AG20443 (cell line): ENCODE data around the gene TADA3.

Experiments used
- DNase-seq: peaks from one replicate; pipeline ENCODE4 v3.0.0; 2012; ENCODE audit warnings: low spot score, mixed read lengths

The TADA3 gene

DNA sequence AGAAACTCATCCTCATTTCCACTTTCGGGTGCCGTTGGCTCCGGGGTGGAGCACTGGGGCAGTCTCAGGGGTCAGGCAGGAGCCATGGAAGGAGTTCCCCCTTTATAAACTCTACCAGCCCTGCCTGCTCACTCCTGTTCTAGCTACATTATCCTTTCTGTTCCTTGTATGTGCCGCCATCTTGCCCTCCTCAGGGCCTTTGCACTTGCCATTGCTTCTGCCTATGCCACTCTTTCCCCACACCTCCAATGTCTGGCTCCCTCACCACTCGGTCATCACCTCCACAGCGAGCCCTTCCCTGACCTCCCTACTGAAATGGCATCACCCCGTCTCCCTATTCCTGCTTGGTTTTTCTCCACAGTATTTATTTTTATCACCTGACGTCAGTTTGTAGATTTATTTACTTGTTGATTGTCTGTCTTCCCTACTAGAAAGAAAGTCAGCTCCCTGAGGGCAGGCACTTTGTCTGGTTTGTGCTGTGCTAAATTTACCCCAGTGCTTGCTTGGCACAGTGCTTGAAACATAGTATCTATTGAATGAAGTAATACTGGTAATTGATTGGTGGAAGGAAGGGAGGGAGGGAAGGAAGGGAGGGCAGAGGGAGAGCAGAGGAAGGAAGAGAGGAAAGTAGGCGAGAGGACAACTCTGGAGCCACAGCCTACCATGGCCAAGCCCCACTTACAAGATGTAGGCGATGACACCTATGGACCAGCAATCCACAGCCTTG lies 31.3 kb downstream of the TADA3 start:
- DNase-seq, result no peak

DNA sequence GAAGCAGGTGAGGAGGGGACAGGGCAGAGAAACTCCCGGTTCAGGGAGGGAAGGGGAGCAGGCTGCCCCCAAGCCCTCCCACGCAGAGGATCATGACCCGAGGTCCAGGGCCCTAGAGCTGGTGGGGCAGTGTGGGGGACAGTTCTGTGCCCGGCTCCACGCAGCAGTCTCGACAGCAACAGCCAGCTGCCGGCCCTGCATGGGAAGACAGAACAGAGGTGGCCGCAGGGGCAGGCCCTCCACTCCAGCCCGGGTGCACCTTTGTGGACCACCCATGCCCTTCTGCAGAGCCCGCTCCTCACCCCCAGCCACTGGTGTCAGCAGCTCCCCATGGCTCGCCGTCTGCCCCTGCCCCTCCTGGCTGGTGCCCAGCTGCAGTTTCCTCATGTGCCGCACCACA lies 34.8 kb downstream of the TADA3 start:
- no peak for DNase-seq

- DNase-seq, result no peak
Observed at GRCh38 chr3:9754678-9755077, 37.6 kb downstream of the TADA3 start.

GRCh38 chr3:9750556-9751411 lies 41.5 kb downstream of the TADA3 start:
- peak; percentile 40 for DNase-seq

- peak; percentile 97 for DNase-seq
Observed at GRCh38 chr3:9749645-9750555, 42.4 kb downstream of the TADA3 start, which contains the start of gene OGG1. OGG1 (plus strand) TSS chr3:9749952; CDS start chr3:9750287, 335 bp downstream.

DNA sequence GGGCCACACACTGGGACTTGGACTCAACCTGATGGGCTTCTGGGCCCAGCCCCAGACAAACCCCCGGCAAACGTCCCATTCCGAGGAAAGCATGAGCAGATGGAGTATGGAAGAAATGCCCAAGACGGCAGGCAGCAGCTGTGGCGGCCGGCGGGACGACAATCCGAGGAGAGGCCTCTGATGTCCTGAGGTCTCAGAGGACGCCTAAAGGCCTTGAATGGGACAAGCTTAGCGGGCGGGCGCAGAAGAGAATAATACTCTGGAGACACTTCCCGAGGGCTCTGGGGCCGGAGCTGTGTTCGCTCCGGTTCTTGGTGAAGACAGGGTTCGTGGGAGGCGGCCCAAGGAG lies 43.0 kb downstream of the TADA3 start:
- no peak for DNase-seq

DNA sequence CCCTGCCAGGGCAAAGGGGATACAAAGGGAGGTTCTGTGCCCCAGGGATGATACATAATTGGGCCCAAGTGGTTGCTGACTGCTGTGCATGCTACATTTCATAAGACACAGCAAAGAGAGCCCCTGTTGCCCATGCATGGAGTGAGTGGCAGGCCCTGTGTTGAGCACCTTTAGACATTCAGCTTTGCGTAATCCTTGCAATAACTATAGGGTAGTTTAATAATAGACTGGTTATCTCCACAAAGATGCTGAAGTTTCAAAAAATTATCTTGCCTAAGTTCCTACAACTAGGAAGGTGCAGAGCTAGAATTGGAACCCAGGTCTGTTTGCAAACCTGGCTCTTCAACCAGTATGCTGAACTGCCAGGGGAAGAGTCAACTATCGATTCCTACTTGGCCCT lies 44.2 kb downstream of the TADA3 start:
- DNase-seq, result no peak

DNA sequence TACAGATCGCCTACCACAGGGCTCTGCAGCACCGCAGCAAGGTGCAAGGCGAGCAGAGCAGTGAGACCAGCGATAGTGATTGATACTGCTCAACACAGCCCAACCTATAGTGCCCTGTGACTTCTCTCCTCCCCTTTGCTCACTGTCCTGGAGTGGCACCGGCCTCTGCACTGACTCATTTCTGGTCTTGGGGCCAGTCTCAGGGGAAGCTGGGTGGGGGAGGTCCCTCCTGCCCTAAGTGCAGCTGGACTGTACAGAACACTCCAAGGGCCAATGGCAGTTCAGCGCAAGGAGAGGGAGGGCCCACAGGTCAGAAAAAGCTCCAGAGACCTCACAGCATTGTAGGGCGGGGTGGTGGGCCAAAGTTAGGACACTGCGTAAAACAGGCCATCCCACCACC lies 45.0 kb downstream of the TADA3 start:
- peak; percentile 18 for DNase-seq

- peak; percentile 27 for DNase-seq
Observed at GRCh38 chr3:9746330-9746729, 45.9 kb downstream of the TADA3 start.

- no peak for DNase-seq
Observed at GRCh38 chr3:9745521-9745920, 46.8 kb downstream of the TADA3 start.

DNA sequence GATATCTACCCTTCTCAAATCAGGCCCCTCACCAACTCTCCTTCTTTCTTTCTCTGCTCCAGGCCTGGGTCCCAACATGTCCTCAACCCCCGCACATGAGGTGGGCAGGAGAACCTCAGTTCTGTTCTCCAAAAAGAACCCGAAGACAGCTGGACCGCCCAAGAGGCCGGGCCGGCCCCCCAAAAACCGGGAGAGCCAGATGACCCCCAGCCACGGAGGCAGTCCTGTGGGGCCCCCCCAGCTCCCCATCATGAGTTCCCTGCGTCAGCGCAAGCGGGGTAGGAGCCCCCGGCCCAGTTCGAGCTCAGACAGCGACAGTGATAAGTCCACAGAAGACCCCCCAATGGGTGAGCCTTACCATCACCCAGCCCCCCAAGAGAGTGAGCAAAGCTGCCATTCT lies 48.1 kb downstream of the TADA3 start:
- no peak for DNase-seq

DNA sequence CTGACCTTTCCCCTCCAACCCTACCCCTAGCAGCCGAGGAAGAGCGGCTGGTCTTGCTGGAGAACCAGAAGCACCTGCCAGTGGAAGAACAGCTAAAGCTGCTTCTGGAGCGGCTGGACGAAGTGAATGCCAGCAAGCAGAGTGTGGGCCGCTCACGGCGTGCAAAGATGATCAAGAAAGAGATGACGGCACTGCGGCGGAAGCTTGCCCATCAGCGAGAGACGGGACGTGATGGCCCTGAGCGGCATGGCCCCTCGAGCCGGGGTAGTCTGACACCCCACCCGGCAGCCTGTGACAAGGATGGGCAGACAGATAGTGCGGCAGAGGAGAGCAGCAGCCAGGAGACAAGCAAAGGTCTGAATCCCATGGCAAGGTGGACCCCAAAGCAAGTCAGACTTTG lies 48.7 kb downstream of the TADA3 start:
- no peak for DNase-seq

GRCh38 chr3:9742560-9742959 lies 49.7 kb downstream of the TADA3 start:
- no peak for DNase-seq

DNA sequence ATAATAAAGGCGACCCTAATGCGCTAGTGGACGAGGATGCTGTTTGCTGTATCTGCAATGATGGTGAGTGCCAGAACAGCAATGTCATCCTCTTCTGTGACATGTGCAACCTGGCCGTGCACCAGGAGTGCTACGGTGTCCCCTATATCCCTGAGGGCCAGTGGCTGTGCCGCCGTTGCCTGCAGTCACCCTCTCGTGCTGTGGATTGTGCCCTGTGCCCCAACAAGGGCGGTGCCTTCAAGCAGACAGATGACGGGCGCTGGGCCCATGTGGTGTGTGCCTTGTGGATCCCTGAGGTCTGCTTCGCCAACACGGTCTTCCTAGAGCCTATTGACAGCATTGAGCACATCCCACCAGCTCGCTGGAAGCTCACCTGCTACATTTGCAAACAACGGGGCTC lies 53.1 kb downstream of the TADA3 start:
- DNase-seq, result no peak

GRCh38 chr3:9736831-9737230 lies 55.4 kb downstream of the TADA3 start:
- no peak for DNase-seq

- DNase-seq, result peak; percentile 35
Observed at GRCh38 chr3:9732740-9733115, 59.5 kb downstream of the TADA3 start.

DNA sequence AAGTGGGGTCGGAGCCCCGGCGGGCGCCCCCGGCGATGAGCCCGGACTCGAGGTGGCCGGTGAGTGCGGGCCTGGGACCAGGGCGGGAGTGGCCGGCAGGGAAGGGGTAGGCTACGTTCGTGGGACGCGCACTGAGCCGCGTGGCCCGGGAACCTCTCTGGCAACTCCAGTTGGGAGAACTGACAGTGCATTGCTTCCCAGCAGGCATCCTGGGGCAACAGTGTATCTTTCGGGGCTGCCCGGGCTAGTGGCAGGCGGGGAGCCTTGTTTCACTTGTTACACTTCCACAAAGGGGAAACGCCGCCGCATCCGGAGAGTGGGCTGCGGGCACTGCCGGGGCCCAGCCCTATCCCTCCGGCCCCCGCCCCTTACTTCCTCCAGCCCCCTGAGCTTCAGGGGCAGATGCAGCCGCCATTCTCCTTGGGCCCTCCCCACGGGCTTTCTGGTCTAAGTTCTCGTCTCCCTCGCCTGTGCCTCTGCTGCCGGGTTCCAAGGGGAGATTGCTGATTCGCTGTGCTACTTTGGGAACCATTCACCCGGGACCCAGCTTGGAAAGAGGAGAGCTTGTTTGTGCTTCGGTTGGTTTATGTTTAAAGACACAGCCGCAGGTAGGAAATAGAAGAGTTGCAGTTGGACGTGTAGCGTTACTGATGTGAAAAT lies 60.1 kb downstream of the TADA3 start:
- DNase-seq, result peak; percentile 41

DNA sequence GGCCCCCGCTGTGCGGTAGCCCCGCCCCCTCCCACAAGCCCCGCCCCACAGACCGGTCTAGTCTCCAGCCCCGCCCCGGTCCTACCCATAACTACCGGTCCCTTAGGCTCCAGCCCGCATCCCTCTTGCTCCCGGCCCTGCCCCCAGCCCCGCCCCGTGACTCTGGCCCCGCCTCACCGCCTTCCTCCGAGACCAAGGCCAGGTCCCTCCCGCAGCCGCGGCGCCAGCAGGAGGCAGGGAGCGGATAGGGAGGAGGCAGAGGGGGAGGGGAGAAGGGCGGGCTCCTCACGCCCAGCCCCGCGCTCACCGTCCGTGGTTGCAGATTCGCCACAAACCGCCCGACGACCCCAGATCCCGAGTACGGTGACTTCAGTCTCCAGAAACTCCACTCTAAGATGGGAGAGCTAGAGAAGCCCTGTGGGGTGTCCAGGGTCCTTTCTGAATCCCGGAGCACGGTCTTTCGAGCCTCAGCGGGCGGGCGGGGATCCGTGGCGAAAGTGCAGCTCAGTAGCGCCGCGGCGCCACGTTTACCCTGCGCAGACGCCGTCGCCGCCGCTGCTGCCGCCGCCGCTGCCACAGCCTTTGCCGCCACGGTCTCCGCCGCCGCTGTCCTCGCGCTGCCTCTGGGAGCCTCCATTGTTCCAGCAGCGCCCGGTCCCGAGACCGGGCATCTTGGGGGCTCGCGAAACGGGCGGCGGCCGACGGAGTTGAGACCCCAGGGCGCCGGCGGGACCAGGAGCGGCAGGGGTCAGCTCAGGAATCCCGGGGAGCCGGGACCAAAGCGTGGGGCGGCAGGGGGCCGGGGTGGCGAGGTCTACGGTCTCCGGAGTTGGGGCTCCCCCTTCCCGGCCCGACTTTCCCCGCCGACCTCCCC lies 60.8 kb downstream of the TADA3 start, which contains the start of gene BRPF1:
Gene BRPF1, plus strand, starts transcription at position 530 of the 874 bp plus-strand sequence. CDS start 2,406 bp downstream, outside the sequence.
- peak; percentile 99 for DNase-seq

DNA sequence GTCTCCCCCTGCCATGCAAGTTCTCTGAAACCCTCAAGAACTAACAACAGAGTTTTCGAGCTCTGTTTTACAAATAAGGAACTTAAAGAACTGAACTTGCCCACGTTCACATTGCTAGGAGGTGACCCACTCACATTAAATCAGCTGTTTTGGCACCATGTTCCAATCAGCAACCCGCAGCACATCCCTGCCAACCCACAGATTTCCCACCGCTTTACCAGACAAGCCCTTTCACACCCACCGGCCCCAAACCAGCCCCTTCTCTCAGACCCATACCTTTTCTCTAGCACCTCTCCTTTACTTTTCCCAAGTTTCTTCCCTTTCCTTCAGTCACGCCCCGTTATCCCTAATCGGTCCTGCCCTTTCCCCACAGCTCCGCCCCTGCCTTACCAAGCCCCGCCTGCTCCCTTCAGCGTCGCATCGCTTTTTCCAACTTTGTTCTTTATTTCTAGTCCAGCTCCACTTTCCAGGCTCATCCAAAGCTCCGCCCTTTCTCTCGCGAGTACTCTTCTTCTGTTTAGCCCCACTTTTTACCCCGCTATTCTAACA lies 61.5 kb downstream of the TADA3 start:
- no peak for DNase-seq
